Stomach (tissue), 19 donors: ENCODE measurements around the gene OIP5. TPM values are rescaled to one million over a fixed set of nuclear protein-coding genes. Genes with fewer than 3 reads are reported as not detected.

Experiments used
- DNase-seq, 2 donors: peaks; one replicate each; pipeline versions ENCODE4 v3.0.0 to v3.0.0-alpha.2; 2013 to 2019
- H3K27ac ChIP-seq, 5 donors: fragments of 200-600 bp in 4 of 5; sonication (generic) in 4 of 5; one replicate each; pipeline ENCODE4 v1.5.1; 2013 to 2019; ENCODE audit warnings: mild to moderate bottlenecking in 1 of 5, moderate library complexity in 1 of 5
- H3K27me3 ChIP-seq, 3 donors: fragments of 200-600 bp; sonication (generic); one replicate each; pipeline ENCODE4 v1.5.1; 2017 to 2019; ENCODE audit warnings: mixed run types in 1 of 3
- H3K36me3 ChIP-seq, 4 donors: fragments of 200-600 bp; sonication (generic); 1 replicate in 3 of 4; 2 replicates in 1 of 4; pipeline ENCODE4 v1.5.1; 2016 to 2019
- H3K4me1 ChIP-seq, 4 donors: fragments of 200-600 bp; sonication (generic); one replicate each; pipeline ENCODE4 v1.5.1; 2016 to 2019
- H3K4me3 ChIP-seq, 4 donors: fragments of 200-600 bp; sonication (generic) in 3 of 4; one replicate each; pipeline ENCODE4 v1.5.1; 2016 to 2019; ENCODE audit warnings: mild to moderate bottlenecking in 1 of 4
- H3K9me3 ChIP-seq, 4 donors: fragments of 200-600 bp; sonication (generic); one replicate each; pipeline ENCODE4 v1.5.1; 2016 to 2019
- EP300 ChIP-seq: sonication (generic); formaldehyde crosslinking; IDR thresholded peaks from one replicate; pipeline ENCODE4 v1.6.1; 2017; ENCODE audit warnings: antibody characterized with exemption
- POLR2A ChIP-seq, 4 donors: fragments of 450-650 bp; IDR thresholded peaks; one replicate each; pipeline ENCODE4 v1.6.1; 2016; ENCODE audit warnings: antibody characterized with exemption in 4 of 4, control low read depth in 2 of 4, mild to moderate bottlenecking in 1 of 4, moderate library complexity in 1 of 4
- POLR2AphosphoS5 ChIP-seq, 3 donors: sonication (generic); formaldehyde crosslinking; IDR thresholded peaks; one replicate each; pipeline ENCODE4 v1.6.1; 2016; ENCODE audit warnings: antibody characterized with exemption in 3 of 3
- WGBS, 5 donors: extraction: QIAGEN DNeasy Blood & Tissue Kit in 3 of 5; methylation state at CpG; one replicate each; pipeline versions ENCODE4 v1.1.5 to v1.1.7; 2013 to 2018; 5-methylcytosine and 5-hydroxymethylcytosine counted together
- intact Hi-C: fragments of 100-400 bp; cut with DNase I; formaldehyde crosslinking; loops from one replicate; pipeline ENCODE4 v1.15.1; 2023; ENCODE audit warnings: low total_unique reads
- long read RNA-seq, 10 donors: transcript quantifications; one replicate each; lab custom pipeline, GENCODE V29; 2026
- polyA plus RNA-seq, 3 donors: library from polyadenylated mRNA; stranded (reverse); fragments of 200-250 nt; gene quantifications; one replicate each; pipeline ENCODE4 v1.2.3, GENCODE V29; 2013
- total RNA-seq, 5 donors: library from RNA; depleted of rRNA; stranded (reverse); fragments of >200 nt; gene quantifications; one replicate each; pipeline versions ENCODE4 v1.1.0 to v1.2.3, GENCODE V29; 2014 to 2016
- TF ChIP-seq, protein P1 (sequence below), 7 experiments: fragments of 450-650 bp in 4 of 7; fragments of 200-600 bp in 3 of 7; sonication (generic) in 3 of 7; IDR thresholded peaks; one replicate each; pipeline ENCODE4 v1.5.1; 2016 to 2019; ENCODE audit warnings: antibody characterized with exemption in 7 of 7, control low read depth in 2 of 7, mild to moderate bottlenecking in 1 of 7
- donor health status: healthy with polysubstance abuse.
- donor health status: Bipolar disorder and iron deficiency.
- donor health status: healthy.

OIP5 gene
- total RNA-seq (1 to 10 TPM in 3 of 5 donors, not detected in 2; 4.6 to 9.6 (median 5.2) TPM), polyA plus RNA-seq (1 to 10 TPM; 2.5 to 3.7 (median 3.4) TPM)
- long read RNA-seq, donor 1, partial matches to known transcripts, result 0 of 2 reads
- long read RNA-seq, donor 1, other reads (novel, unspliced or antisense), result 0 of 2 reads
- long read RNA-seq, donor 2, partial matches to known transcripts, result 0 of 1 reads
- long read RNA-seq, donor 2, other reads (novel, unspliced or antisense), result 0 of 1 reads
- long read RNA-seq, donor 3, partial matches to known transcripts, result 0 of 2 reads
- long read RNA-seq, donor 3, other reads (novel, unspliced or antisense), result 0 of 2 reads
- long read RNA-seq, donor 4, partial matches to known transcripts, result 0 of 1 reads
- long read RNA-seq, donor 4, other reads (novel, unspliced or antisense), result 0 of 1 reads
- long read RNA-seq, donor 5, partial matches to known transcripts, result 0 of 2 reads
- long read RNA-seq, donor 5, other reads (novel, unspliced or antisense), result 0 of 2 reads
- long read RNA-seq, donor 6, transcript OIP5-201 (5 exons, 1,236 nt), result major isoform, 5 of 268 reads
- long read RNA-seq, donor 6, partial matches to known transcripts, result 237 of 268 reads
- long read RNA-seq, donor 6, other reads (novel, unspliced or antisense), result 26 of 268 reads
- long read RNA-seq, donor 7, partial matches to known transcripts, result 9 of 19 reads
- long read RNA-seq, donor 7, other reads (novel, unspliced or antisense), result 6 of 19 reads
- long read RNA-seq, donor 8, partial matches to known transcripts, result 0 of 22 reads
- long read RNA-seq, donor 8, other reads (novel, unspliced or antisense), result 20 of 22 reads
- long read RNA-seq, donor 9, partial matches to known transcripts, result 0 of 1 reads
- long read RNA-seq, donor 9, other reads (novel, unspliced or antisense), result 0 of 1 reads
- long read RNA-seq, donor 10, partial matches to known transcripts, result 0 of 2 reads
- long read RNA-seq, donor 10, other reads (novel, unspliced or antisense), result 0 of 2 reads

DNA sequence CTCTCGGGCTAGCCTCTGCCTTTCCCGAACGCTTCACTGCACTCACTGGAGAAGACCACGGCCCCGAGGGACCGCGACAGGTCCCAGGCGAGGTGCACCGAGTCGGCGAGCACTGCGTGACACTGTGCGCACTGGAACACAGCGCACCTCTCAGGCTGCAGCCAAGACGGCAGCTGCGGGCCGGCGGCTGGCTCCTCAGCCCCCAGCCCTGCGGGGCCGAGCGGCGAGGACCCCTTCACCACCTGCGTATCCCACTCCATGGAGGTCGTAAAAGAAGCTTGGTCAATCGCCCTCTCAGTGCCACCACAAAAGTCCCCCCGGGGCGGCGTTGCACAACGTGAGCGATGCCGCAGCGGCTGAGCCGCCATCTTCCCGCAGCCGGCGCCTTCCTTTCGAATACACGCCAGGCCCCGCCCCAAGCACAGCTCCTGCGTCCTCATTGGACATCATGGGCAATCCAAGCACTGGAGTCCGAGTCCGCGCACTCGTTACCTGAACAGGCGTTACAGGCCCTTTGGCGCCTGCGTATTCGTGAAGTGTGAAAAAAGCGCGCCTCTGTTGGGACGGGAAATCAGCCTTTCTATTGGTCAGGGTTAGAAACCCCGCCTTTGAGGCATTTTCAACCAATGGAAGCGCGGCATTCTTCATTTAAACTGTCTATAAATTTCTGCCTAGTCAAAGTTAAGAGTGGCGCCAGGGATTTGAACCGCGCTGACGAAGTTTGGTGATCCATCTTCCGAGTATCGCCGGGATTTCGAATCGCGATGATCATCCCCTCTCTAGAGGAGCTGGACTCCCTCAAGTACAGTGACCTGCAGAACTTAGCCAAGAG is at the start of gene OIP5, which contains the start of gene NUSAP1:
TSS of gene OIP5 (minus strand) at position 398 of the 832 bp plus-strand sequence. CDS start at position 368, 30 bp downstream.
TSS of gene NUSAP1 (plus strand) at position 688 of the 832 bp plus-strand sequence. CDS start at position 765, 77 bp downstream.
- Histone ChIP-seq H3K27me3 (no peaks in the 10 kb centered on the region), H3K9me3 (no peaks in the 10 kb centered on the region), H3K27ac (peak within 1 kb of the TSS; percentile 58 to 85 (median 84)), H3K36me3 (no peaks in the 10 kb centered on the region), H3K4me3 (peak within 1 kb of the TSS; percentile 77 to 96 (median 86)), H3K4me1 (peaks cover 10 to 33% (median 20%) of the 10 kb centered on the region in 4 donors)
- 0 to 1% (median 0%) methylated on average over 47 to 64 of the region's 64 CpGs for WGBS, 5 donors
- TF ChIP-seq, protein P1, sequence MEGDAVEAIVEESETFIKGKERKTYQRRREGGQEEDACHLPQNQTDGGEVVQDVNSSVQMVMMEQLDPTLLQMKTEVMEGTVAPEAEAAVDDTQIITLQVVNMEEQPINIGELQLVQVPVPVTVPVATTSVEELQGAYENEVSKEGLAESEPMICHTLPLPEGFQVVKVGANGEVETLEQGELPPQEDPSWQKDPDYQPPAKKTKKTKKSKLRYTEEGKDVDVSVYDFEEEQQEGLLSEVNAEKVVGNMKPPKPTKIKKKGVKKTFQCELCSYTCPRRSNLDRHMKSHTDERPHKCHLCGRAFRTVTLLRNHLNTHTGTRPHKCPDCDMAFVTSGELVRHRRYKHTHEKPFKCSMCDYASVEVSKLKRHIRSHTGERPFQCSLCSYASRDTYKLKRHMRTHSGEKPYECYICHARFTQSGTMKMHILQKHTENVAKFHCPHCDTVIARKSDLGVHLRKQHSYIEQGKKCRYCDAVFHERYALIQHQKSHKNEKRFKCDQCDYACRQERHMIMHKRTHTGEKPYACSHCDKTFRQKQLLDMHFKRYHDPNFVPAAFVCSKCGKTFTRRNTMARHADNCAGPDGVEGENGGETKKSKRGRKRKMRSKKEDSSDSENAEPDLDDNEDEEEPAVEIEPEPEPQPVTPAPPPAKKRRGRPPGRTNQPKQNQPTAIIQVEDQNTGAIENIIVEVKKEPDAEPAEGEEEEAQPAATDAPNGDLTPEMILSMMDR (IDR thresholded peaks at IDR 0.05), result peak in 5 of 7 experiments; percentile 52 to 78 (median 76)
- TF ChIP-seq POLR2AphosphoS5 (IDR thresholded peaks at IDR 0.05) (peak; percentile 66 to 80 (median 71)), POLR2A (IDR thresholded peaks at IDR 0.05) (peak in 2 of 4 donors; percentile 18 to 55), EP300 (no peak)
- peak; percentile 99 to 100 for DNase-seq
- intact Hi-C loops, result no loop called here

DNA sequence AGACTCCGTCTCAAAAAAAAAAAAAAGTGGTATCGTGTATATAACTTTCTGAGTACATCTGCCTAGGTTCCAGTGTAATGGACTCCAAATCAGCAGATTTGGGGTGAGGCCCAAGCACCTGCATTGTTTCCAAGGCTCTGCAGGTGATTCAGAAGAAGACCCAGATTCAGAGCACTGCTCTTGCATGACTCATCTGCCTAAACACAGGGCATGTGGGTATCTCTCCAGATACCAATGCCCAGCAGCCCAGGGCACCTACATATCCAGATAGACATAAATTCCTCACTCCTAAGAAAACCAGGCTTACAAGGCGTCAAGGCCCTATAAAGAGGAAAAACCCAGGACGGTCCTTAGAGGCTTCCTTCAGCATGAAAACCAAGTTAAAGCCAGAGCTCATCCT is 45.6 kb upstream of the OIP5 start:
- Histone ChIP-seq H3K4me1 (no peaks in the 10 kb centered on the region), H3K27ac (no peak overlapping the region), H3K36me3 (peaks cover 0 to 44% (median 0%) of the 10 kb centered on the region in 4 donors), H3K4me3 (no peak overlapping the region), H3K27me3 (no peaks in the 10 kb centered on the region), H3K9me3 (no peaks in the 10 kb centered on the region)
- TF ChIP-seq POLR2AphosphoS5 (IDR thresholded peaks at IDR 0.05), result no peak
- TF ChIP-seq EP300, result no peak
- TF ChIP-seq, protein P1 (IDR thresholded peaks at IDR 0.05), result no peak
- TF ChIP-seq POLR2A (IDR thresholded peaks at IDR 0.05), result no peak
- no peak for DNase-seq
- intact Hi-C loops, result no loop called here
- WGBS, 5 donors, result 95 to 100% (median 97%) methylated on average over 4 of the region's 4 CpGs

DNA sequence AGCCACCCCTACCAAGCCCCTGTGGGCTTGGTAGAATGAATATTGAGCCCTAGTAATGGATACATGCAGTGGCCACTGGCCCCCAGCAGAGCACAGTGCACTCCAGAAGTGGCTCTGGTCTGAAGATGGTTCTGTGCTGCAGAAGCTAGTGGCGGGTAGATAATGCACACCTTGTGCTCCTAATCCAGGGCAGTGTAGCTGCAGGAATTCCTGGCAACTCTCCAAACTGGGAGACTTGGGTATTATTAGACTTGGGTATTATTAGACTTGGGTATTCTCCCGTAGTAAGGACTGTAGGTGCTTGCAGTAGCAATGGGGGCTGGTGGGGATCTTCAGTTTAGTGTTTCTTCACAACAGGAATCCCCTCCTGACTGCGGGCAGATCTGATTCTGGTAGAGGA is 35.0 kb upstream of the OIP5 start:
- H3K36me3 ChIP-seq, result peaks cover 0 to 34% (median 0%) of the 10 kb centered on the region in 4 donors
- H3K4me3 ChIP-seq, result no peak overlapping the region
- H3K9me3 ChIP-seq, result no peaks in the 10 kb centered on the region
- intact Hi-C loops, result no loop called here
- no peaks in the 10 kb centered on the region for H3K27me3 ChIP-seq
- TF ChIP-seq POLR2AphosphoS5 (IDR thresholded peaks at IDR 0.05), result no peak
- TF ChIP-seq, protein P1 (IDR thresholded peaks at IDR 0.05), result no peak
- no peak for TF ChIP-seq EP300
- no peak for TF ChIP-seq POLR2A (IDR thresholded peaks at IDR 0.05)
- H3K4me1 ChIP-seq, result no peaks in the 10 kb centered on the region
- no peak overlapping the region for H3K27ac ChIP-seq
- no peak for DNase-seq
- 83 to 93% (median 90%) methylated on average over 2 to 3 of the region's 3 CpGs for WGBS, 5 donors
